Measurements from ENCODE around the gene GNPTG.

Gene GNPTG

DNA sequence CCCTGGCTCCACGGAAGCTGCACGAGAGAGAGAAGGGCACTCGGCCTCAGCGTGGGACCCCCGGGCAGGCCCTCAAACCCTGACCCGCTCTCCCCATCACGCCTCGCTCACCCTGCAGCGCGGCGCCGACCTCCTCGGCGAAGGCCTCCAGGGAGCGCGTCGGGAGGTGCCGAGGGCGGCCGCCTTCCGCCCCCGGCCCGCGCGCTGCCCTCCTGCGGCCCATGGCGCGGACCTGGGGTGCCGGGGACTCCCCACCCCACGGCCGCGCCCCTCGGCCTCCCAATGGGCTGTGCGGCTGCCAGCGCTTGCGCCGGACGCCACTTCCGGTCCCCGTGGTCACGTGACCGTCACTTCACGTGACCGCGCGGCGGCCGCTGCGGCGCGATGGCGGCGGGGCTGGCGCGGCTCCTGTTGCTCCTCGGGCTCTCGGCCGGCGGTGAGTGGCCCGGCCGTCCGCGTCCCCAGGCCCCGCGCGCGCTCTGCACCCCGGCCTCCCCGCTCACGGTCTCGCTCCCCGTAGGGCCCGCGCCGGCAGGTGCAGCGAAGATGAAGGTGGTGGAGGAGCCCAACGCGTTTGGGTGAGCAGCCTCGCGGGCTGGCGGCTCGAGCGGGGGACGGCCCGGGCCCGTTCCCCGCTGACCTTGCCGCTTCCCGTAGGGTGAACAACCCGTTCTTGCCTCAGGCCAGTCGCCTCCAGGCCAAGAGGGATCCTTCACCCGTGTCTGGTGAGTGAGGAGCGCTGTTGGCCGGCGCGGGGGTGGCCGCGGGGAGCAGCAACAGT is at the start of gene GNPTG, which contains the start of gene TSR3:
GNPTG (plus strand) TSS at position 350 of the 781 bp plus-strand sequence; CDS start at position 385, 35 bp downstream.
TSR3 (minus strand) TSS at position 297 of the 781 bp plus-strand sequence; CDS start at position 223, 74 bp downstream.
- peak within 1 kb of the TSS; percentile 4 to 83 for H3K27ac ChIP-seq
- DNase-seq (ENCODE audit: low spot score): peak; percentile 83
- TF ChIP-seq CTCF (IDR thresholded peaks at IDR 0.05): no peak
- H3K4me3 ChIP-seq: peak within 1 kb of the TSS; percentile 99

GRCh38 chr16:1305823-1306222 is 45.9 kb upstream of the GNPTG start:
- no peak overlapping the region for H3K27ac ChIP-seq
- H3K4me3 ChIP-seq: no peak overlapping the region
- no peak for DNase-seq (ENCODE audit: low spot score)
- TF ChIP-seq CTCF (IDR thresholded peaks at IDR 0.05): no peak

DNA sequence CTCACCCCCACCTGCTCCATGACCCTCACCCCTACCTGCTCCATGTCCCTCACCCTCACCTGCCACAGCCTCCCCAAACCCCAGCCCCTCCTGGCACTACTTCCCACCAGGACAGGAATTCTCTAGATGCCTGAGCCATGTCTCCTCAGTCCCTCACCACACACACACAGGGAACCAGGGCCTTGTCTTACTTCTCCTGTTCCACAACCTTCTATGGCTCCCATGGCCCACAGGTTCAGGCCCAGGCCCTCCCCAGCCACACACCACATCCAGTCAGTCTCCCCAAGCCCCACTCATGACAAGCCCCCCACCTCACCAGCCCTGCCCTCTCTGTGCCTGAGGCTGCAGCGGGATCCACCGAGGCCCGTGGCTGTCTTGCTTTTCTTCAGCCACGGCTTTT is 45.4 kb upstream of the GNPTG start:
- H3K4me3 ChIP-seq: no peak overlapping the region
- no peak for DNase-seq (ENCODE audit: low spot score)
- H3K27ac ChIP-seq: no peak overlapping the region
- TF ChIP-seq CTCF (IDR thresholded peaks at IDR 0.05): no peak

- no peak for DNase-seq (ENCODE audit: low spot score)
- peak overlapping the region; percentile 78 for H3K4me3 ChIP-seq
- TF ChIP-seq CTCF (IDR thresholded peaks at IDR 0.05): no peak
- peak overlapping the region; percentile 96 to 97 for H3K27ac ChIP-seq
These were observed 43.4 kb upstream of the GNPTG start for GRCh38 chr16:1308036-1308976.

GRCh38 chr16:1308977-1309885 is 42.5 kb upstream of the GNPTG start, which contains the start of gene UBE2I:
TSS of gene UBE2I (plus strand) at chr16:1309636. CDS start at chr16:1314031, 4,395 bp downstream.
- peak within 1 kb of the TSS; percentile 78 for H3K4me3 ChIP-seq
- peak within 1 kb of the TSS; percentile 96 to 97 for H3K27ac ChIP-seq
- peak; percentile 98 for DNase-seq (ENCODE audit: low spot score)
- TF ChIP-seq CTCF (IDR thresholded peaks at IDR 0.05): no peak

Measured in coronary artery (tissue), 2 donors.